Eye (tissue), 1 donor: ENCODE results near the gene WDR90.
"Not testable (repeated sequence)": the region's sequence is repeated elsewhere in the genome, so short reads cannot be mapped to it uniquely, and the experiment has no call there.

Source experiments
- DNase-seq: peaks from one replicate; pipeline ENCODE4 v3.0.0-alpha.2; 2015

The WDR90 gene

DNA sequence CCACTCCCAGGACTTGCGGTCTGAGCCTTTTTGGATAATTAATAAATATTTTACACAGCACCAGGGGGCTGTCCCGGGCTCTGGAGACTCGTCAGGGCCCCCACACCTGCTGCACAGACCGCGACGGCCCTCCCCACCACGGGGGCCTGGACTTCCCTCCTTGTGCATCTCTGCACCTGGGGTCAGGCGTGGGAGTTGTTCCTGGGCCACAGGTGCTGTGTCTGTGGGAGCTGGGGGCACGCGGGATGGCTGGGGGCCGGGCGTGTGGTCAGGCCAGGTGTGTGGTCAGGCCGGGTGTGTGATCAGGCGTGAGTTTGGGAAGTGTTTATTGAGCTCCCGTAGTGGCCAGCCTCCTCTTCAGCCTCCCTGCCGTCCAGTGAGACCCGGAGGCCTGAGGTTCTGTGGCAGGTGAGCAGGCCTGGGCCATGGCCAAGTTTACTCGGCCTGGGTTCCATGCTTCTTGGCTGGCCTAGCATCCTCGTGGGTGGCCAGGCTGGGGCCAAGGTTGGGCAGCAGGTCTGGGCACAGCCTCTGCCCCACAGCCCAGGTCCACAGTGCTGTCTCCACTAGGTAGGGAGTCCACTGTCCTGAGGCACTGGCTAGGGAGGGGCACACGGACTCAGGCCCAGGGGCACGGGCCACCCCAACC, 29.2 kb downstream of the WDR90 start:
- DNase-seq, result no peak

DNA sequence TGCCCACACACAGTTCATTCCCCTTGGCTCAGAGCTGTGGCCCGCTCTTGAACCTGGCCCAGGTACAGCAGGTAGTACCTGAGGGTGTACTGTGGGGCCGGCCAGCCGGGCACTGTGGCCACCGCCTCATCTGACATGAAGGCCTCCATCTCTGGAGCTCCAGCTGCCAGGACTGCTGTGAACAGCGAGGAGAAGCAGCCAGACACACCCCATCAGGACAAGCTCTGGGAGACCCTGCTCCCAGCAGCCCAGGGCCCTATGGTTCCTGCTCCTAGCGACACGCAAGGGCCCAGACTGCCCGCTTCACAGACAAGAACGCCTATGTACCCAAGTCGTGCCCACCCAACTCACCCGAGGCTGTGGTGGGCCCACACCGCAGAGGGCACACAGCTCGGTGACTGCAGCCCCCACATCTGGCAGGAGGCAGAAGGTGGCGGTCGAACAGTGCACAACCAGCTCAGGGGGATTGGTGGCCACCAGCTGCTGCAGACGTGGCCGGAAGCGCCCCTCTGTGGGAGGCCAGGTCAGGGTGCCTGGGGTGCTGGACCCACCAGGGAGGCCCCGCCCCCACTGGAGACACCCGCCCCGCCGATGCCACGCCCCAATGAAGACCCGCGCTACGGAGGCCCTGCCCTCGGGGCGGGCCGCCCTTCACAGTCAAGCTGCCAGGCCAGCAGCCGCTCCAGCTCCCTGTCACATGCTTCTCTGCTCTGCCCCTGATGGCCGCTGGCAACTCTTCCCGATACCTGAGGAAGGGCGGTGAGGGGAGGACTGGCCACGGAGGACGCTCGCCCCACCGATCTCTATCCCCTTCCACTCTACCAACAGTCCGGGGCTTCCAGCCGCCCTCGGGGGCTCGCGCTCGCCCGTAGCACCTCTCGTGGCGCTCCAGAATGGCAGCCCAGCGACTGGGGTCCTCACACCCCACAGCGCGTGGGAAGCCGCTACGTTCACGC, 30.0 kb downstream of the WDR90 start:
- peak; percentile 88 for DNase-seq

DNA sequence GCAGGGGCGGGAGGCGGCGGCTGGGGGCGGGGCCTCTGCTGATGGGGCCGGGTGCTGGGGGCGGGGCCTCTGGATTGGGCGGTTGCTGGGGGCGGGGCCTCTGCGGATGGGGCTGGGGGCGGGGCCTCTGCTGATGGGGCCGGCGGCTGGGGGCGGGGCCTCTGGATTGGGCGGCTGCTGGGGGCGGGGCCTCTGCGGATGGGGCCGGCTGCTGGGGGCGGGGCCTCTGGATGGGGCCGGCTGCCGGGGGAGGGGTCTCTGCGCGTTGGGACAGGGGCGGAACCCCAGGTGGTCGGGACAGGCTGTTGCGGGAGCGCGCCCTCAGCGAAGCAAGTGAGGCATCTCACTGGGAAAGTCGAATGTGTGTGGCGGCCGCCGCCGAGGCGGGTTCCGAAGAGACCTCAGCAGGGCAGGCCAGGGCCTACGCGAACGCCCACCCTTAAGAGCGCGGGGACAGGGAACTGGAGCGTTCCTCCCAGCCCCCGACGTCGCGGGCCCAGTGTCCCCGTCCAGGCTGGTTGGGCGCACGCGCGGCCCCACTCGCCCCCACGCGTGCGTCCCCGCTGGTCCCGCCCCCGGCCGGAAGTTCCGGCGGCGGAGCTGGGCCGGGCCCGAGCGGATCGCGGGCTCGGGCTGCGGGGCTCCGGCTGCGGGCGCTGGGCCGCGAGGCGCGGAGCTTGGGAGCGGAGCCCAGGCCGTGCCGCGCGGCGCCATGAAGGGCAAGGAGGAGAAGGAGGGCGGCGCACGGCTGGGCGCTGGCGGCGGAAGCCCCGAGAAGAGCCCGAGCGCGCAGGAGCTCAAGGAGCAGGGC, 30.9 kb downstream of the WDR90 start, which contains the start of gene STUB1:
STUB1 (plus strand) TSS at position 597 of the 811 bp plus-strand sequence; CDS start at position 713, 116 bp downstream.
- DNase-seq, result peak; percentile 90

DNA sequence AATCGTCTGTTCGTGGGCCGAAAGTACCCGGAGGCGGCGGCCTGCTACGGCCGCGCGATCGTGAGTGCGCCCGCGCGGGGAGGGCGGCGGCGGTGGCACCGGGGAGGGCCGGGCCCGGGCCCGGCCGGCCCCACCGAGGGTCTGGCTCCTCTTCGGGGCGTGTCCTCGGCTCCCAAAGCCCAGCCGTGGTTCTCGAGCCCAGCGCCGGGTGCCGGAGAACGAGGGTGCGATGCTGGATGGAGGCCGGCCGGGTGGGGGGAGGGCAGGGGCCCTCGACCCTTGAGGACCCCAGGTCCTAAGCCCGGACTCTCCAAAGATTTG, 31.4 kb downstream of the WDR90 start:
- no peak for DNase-seq

DNA sequence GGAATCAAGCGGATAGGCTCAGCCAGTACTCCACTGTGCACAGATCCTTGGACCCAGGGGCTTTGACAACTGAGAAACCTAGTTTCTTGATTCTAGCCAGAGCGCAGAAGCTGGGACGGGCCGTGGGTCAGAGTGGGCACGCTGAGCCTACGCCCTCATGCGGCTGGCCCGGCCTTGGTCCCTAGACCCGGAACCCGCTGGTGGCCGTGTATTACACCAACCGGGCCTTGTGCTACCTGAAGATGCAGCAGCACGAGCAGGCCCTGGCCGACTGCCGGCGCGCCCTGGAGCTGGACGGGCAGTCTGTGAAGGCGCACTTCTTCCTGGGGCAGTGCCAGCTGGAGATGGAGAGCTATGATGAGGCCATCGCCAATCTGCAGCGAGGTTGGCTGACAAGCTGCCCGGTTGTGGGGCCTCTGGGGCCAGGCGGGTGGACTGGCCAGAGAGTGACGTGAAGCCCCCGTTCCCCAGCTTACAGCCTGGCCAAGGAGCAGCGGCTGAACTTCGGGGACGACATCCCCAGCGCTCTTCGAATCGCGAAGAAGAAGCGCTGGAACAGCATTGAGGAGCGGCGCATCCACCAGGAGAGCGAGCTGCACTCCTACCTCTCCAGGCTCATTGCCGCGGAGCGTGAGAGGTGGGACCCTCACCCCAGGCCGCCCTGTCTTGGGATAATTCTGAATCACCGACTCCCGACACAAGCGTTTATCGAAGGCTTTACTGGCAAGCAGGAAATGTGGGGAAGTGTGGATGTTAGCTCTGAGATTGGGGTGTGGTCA, 32.0 kb downstream of the WDR90 start:
- peak; percentile 17 for DNase-seq

DNA sequence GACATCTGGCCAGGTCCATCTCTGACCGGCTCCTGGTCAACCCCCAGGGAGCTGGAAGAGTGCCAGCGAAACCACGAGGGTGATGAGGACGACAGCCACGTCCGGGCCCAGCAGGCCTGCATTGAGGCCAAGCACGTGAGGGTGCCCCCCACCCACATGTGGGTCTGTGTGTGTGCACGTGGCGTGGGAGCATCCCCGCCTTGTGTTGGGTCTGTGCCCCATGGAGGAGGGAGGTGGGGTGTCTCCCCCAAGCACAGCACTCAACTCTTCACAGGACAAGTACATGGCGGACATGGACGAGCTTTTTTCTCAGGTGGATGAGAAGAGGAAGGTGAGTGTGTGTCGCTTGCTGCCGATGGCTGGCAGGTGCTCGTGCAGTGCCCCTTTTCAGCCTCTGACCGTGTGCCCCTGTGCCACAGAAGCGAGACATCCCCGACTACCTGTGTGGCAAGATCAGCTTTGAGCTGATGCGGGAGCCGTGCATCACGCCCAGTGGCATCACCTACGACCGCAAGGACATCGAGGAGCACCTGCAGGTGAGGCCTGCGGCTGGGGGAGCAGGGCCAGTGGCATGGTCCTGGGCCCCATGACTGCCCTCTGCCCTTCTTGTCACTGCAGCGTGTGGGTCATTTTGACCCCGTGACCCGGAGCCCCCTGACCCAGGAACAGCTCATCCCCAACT, 32.7 kb downstream of the WDR90 start:
- DNase-seq, result no peak

DNA sequence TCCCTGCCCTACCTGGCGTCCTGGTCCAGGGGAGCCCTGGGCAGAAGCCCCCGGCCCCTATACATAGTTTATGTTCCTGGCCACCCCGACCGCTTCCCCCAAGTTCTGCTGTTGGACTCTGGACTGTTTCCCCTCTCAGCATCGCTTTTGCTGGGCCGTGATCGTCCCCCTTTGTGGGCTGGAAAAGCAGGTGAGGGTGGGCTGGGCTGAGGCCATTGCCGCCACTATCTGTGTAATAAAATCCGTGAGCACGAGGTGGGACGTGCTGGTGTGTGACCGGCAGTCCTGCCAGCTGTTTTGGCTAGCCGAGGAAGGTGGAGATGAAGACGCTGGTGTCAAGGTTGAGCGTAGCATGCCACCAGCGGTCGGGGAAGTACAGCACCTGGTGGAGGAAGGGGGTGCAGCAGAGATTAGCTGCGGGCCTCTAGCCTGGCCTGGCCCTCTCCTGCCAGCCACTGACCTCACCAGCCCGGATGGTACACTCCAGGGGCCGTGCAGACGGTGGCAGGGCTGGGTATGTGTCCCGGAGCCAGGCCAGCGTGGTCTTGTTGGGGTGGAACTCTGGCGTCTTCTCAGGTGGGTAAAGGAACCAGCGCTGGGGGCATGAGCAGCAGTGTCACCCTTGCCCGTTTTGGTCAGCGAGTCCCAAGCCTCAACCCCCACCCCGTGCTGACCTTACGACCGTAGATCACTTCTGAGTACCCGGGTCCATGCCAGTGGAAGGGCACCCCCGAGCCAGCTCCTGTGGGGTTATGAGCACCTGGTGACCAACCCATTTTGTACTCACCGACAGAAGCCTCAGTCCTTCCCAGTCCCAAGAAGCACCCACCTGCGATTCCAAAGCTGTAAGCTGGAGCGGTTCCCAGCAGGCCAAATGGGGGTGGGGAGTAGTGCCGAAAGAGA, 33.6 kb downstream of the WDR90 start:
- DNase-seq, result no peak

DNA sequence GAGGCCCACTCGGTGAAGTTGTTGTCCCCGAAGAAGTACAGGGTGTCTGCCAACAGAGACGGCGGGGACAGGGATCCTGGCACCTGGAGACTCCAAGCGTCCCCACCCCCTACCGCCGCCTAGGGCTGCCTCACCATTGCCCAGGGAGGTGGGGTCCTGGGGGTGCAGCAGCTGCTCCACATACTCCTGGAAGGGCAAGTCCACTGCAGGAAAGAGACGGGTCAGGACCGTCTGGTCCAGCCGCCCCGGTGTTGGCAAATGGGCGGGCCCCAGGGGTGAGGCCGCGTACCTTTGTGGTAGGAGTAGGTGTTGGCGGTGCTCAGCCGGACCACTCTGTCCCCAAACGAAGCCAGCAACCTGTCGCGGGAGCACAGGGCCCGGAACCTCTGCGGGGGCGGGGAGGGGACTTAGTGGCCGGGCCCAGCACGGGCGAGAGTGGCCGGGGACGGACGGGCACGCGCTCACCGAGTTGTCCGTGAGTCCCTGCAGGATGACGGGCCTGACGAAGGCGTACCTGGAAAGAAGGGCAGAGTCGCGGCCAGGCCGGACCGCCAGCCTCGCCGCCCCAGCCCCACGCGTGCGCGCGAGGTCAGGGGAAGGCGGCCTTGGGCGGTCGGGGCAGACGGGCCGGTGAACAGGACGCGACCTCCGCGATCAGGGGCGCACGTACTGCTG, 34.4 kb downstream of the WDR90 start:
- DNase-seq, result peak; percentile 26

DNA sequence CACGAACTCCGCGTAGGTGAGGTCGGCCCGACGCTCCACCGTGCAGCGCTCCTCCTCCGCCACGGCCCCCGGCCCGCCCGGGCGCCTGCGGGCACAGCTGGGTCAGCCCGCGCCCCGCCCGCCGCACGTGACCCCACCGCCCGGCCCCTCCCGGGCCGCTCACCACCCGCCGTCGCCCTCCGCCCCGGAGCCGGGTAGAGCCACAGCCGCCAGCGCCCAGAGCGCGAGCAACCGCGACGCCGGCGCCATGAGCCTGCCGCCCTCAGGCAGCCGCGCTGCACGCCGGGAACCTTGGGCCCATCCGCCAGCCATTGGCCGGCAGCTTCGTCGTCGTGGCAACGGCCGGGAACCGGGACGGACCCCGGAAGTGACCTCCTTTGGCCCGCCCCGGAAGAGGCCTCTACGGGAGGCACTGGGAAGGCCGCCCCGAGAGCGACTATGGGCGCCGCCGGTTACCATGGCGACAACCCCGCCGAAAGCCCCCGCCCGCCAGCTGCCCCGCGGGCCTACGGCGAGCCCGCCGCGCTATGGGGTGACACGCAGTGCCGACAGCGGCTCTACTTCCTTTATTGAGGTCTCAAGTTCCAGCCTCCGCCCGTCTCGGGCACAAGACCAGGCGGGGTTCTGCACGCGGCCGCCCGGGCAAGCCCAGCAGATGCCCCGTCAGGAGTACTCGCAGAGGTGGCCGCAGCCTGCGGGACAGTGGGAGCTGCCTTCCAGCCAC, 35.1 kb downstream of the WDR90 start, which contains the start of gene JMJD8:
JMJD8 (minus strand) TSS at position 264 of the 724 bp plus-strand sequence; CDS start at position 249, 15 bp downstream.
- DNase-seq, result peak; percentile 97

DNA sequence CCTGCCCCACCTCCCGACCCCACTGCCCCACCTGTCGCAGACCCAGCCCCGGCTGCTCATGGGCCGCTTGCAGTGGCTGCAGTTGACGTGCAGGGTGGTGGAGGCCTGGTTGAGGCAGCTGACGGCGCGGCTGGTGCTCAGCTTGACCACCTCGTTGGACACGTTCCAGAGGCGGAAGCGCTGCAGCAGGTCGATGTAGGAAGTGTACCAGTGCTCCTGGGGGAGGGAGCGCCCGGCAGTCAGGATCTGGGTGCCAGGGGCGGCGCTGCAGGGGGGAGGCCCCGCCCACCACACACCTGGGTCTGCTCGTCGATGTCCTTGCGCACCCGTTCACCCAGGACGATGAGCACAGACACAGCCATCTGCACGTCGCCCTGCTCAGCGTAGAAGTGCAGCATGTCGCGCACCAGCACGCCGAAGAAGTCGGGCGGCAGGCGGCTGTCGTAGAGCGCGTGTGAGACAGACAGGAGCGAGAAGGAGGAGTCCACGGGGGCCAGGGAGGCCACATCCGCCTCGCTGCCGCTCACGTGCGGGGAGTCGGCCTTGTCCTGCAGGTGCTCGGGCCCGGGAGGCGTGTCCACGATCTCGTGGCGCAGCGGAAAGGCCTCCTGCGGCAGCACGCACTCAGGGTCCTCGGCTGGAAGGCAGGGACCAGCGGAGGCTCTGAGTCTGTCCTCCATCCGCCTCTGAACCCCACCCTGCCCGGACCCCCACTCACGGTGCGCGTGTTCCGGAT, 36.0 kb downstream of the WDR90 start:
- DNase-seq, result no peak

DNA sequence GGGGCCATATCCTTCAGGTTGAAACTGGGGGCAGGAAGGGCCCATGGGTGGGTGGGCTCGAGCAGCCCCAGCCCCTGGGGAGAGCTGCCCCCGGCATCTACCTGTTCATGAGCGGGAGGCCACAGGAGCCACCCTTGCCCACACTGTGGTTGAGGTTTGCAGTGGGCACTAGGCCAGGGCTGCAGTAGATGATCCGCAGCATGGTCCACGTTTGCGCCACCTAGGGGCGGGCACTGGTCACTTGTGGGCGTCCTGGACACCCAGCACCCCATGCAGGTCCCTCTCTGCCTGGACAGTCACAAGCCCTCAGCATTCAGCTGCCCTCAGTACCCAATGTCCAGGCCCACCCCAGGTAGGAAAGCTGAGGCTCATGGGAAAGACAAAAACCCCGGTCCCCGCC, 36.8 kb downstream of the WDR90 start:
- no peak for DNase-seq

DNA sequence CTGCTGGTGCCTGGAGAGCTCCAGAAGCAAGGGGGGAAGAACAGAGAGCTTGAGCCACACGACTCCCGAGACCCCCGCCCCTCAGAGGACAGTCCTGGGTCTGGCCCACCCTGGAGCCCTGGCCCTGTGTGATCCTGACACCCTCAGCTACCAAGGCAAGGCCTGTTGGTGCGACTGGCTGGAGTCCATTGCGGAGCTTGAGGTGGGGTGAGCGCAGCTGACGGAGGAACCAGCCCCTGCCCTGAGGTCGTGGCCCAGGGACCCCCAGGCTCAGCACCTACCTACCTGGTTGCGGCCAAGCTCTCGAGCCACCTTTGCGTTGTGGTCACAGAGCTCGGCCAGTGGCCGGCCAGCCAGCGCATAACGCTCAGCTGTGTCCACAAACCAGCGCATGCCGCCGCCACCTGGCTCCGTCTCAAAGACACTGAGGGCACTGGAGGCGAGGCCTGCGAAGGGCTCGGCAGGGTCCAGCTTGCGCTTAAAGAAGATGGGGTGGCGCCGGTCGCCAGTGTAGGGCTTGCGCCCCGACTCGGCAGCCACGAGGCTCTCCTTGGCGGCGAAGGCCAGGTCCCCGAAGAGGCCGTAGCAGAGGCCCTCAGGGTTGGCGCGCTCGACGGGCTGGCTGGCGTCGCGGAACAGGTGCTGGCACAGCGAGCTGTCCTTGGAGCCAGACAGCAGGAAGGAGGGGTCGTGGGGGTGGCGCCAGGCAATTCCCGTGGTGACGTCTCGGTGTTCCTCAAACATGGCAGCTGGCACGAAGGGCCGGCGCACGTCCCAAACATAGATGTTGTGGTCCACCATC, 37.5 kb downstream of the WDR90 start:
- DNase-seq, result no peak

DNA sequence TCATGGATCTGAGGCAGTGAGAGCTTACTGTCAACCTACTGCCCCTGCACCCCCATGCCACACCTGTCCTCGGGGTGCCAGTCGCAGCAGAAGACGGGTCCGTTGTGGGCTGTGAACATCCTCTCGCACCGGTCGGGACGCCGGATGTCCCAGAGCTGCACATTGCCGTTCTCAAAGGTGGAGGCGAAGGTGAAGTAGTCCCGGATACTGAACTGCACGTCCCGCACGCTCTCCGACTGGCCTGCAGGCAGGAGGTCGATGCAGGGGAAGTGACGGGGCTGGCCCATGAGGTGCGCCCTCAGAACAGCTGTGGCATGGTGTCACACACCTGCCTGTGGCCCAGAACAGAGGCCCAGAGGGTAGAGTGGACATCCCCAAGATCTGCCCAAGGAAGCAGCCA, 38.3 kb downstream of the WDR90 start:
- no peak for DNase-seq

DNA sequence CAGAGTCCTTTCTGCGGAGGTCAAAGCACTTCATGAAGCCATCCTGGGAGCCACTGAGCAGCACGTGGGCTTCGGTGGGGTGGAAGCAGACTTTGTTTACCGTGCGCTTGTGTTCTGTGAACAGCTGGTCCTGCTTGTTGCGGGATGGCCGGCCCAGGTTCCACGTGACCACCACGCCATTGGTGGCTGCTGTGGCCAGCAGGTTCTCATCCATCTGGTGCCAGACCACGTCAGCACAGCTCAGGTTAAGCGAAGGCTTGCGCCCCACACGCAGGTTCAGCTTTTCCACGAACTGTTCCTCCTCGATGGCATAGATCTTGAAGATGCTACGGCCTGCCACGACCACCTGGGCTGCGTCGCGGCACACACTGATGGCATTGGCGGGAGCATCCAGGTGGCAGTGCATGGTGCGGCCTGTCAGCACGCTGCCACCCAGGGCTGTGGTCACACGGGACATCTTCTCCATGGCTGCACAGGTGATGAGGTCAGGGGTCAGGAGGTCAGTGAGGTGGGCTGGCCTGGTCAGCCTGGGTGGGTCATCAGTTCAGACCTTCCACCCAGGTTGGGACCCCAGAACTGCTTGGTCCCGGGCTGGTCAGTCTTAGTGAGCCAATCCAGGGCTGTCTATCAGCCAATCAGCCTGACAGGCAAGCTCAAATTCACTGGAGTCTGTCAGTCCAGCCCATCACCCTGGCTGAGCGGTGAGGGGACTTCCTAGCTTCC, 40.2 kb downstream of the WDR90 start:
- DNase-seq, result no peak

DNA sequence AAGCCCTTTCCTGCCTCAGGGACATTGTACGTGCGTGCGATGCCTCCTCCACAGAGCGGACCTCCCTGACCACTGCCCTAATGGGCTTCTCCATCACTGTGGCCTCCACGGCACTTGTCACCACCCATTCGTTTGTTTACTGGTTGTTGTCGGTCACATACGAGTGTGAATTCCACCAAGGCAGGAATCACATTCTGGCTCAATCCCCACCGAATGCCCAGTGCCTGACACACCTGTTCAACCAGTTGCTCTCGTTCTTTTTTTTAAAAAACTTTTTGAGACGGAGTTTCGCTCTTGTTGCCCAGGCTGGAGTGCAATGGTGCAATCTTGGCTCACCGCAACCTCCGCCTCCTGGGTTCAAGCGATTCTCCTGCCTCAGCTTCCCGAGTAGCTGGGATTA, 42.1 kb downstream of the WDR90 start:
- not testable (repeated sequence) for DNase-seq

DNA sequence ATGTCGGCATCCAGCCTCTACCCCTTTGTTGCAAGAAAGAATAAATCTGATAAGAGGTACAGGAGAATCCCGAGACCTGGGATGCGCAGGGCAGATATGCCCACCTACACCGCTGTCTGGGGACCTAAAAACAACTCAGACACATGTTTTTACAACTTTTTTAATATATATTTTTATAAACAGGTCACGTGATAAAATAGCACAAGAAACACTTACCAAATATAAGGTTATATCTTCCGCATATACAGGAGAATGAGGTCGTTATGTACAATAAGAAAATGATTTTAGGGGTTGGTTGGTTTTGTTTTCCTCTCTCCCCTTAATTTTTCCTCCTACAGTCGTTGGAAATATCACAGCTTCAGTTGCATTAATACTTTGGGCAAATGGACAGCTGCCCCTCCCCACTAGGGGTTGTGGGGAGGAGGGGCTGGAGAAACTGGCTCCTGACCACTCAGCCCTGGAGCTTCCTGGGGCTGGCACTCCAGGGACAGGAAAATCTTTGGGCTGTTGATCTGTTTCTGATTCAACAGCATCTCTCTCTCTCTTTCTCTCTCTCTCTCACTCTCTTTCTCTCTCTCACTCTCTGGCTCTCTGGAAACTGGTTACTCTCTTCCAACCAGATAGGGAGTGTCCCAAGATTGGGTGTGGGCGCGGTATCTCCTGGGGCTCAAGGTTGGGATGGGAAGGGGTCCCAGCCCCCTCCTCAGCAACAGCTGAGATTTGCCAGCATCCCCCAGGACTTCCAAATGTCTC, 43.4 kb downstream of the WDR90 start:
- DNase-seq, result no peak
